Sigmoid colon (tissue), 7 donors: ENCODE data around the gene DNAJC9. TPM values are rescaled to one million over a fixed set of nuclear protein-coding genes. Genes with fewer than 3 reads are reported as not detected.
A peak's percentile ranks its signal among the peaks of the same experiment; 100 is the strongest.

Experiments used
- DNase-seq: peaks from one replicate; pipeline ENCODE4 v3.0.0-alpha.2; 2019
- H3K27ac ChIP-seq, 4 donors: fragments of 200-600 bp; sonication (generic); one replicate each; pipeline ENCODE4 v1.5.1; 2016 to 2019; ENCODE audit warnings: mild to moderate bottlenecking in 1 of 4
- H3K27me3 ChIP-seq, 3 donors: fragments of 200-600 bp; sonication (generic); one replicate each; pipeline ENCODE4 v1.5.1; 2019; ENCODE audit warnings: mild to moderate bottlenecking in 1 of 3
- H3K36me3 ChIP-seq, 4 donors: fragments of 200-600 bp; sonication (generic); one replicate each; pipeline ENCODE4 v1.5.1; 2016 to 2019
- H3K4me1 ChIP-seq, 4 donors: fragments of 200-600 bp; sonication (generic); one replicate each; pipeline ENCODE4 v1.5.1; 2017 to 2019
- H3K4me3 ChIP-seq, 4 donors: fragments of 200-600 bp; sonication (generic); one replicate each; pipeline ENCODE4 v1.5.1; 2017 to 2019; ENCODE audit warnings: mild to moderate bottlenecking in 2 of 4, moderate library complexity in 1 of 4
- H3K9me3 ChIP-seq, 4 donors: fragments of 200-600 bp in 3 of 4; sonication (generic) in 3 of 4; one replicate each; pipeline versions ENCODE4 v1.5.1 to v1.6.1; 2013 to 2019
- EP300 ChIP-seq, 4 donors: sonication (generic); formaldehyde crosslinking; IDR thresholded peaks; one replicate each; pipeline ENCODE4 v1.6.1; 2017; ENCODE audit warnings: antibody characterized with exemption in 4 of 4
- POLR2A ChIP-seq, 2 donors: fragments of 450-650 bp; IDR thresholded peaks; one replicate each; pipeline ENCODE4 v1.6.1; 2016; ENCODE audit warnings: antibody characterized with exemption in 2 of 2, mild to moderate bottlenecking in 2 of 2, moderate library complexity in 2 of 2
- POLR2AphosphoS5 ChIP-seq, 4 donors: sonication (generic); formaldehyde crosslinking; IDR thresholded peaks; one replicate each; pipeline ENCODE4 v1.6.1; 2017; ENCODE audit warnings: antibody characterized with exemption in 4 of 4
- WGBS, 2 donors: extraction: QIAGEN DNeasy Blood & Tissue Kit; methylation state at CpG; one replicate each; pipeline ENCODE4 v1.1.7; 2013; 5-methylcytosine and 5-hydroxymethylcytosine counted together
- intact Hi-C: fragments of 100-400 bp; cut with DNase I; formaldehyde crosslinking; loops from one replicate; pipeline ENCODE4 v1.15.1; 2023
- polyA plus RNA-seq, 3 donors: library from polyadenylated mRNA; stranded (reverse); fragments of 200-250 nt; gene quantifications; one replicate each; pipeline ENCODE4 v1.2.3, GENCODE V29; 2013
- total RNA-seq, 4 donors: library from RNA; depleted of rRNA; stranded (reverse); fragments of >200 nt; gene quantifications; one replicate each; pipeline ENCODE4 v1.1.0, GENCODE V29; 2016
- TF ChIP-seq, protein P1 (sequence below), 4 experiments: fragments of 450-650 bp in 3 of 4; fragments of 200-600 bp in 1 of 4; IDR thresholded peaks; one replicate each; pipeline ENCODE4 v1.5.1; 2016 to 2019; ENCODE audit warnings: antibody characterized with exemption in 4 of 4, mild to moderate bottlenecking in 3 of 4, moderate library complexity in 2 of 4
- donor health status: healthy with polysubstance abuse.
- donor health status: Bipolar disorder and iron deficiency.
- donor health status: healthy.

Gene DNAJC9
- total and polyA plus RNA-seq, 7 donors: 7.8 to 22.1 (median 13.5) TPM

DNA sequence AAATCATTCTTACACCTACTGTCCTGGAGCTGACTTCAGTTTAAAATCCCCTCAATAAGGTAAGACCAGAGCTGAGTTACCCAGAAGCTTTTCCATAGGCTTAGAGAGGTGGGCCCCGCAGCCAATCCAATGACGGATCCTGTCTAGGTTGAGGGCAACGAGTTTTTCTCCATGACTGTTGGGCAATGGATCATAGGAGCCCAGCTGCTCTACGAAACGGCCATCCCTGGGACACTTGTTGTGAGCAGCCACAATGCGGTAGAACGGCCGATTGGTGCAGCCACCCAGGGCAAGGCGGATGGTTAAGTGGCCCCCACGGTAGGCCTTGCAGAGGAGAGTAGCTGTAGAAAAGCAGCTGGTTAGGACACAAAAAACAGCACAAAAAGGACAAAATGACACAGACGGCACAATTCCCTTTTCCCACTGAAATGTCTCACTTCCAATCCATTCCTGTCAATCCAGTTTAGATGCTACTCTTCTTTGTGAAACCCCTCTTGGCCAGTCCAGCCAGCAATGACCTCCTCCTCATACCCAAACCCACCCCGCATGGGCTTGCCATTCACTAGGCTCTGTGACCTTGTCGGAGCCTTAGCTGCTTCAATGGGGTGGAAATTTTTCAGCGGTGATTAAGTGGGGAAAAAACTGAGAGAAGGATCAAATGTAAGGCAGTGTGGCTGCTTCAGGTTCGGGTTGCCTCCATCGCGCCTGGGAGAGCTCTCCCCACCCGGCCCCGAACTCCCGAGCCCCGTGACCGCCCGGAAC is 4.8 kb upstream of the DNAJC9 start:
- WGBS, 2 donors: 8 to 19% methylated on average over 23 of the region's 23 CpGs
- DNase-seq: peak; percentile 61
- Histone ChIP-seq H3K36me3 (peaks cover 0 to 22% (median 0%) of the 10 kb centered on the region in 4 donors), H3K4me1 (peaks cover 0 to 34% (median 29%) of the 10 kb centered on the region in 4 donors), H3K27ac (peak overlapping the region; percentile 85 to 93 (median 88)), H3K27me3 (no peaks in the 10 kb centered on the region), H3K4me3 (peak overlapping the region; percentile 47 to 84 (median 78)), H3K9me3 (no peaks in the 10 kb centered on the region)
- no peak for TF ChIP-seq POLR2AphosphoS5 (IDR thresholded peaks at IDR 0.05)
- TF ChIP-seq, protein P1, sequence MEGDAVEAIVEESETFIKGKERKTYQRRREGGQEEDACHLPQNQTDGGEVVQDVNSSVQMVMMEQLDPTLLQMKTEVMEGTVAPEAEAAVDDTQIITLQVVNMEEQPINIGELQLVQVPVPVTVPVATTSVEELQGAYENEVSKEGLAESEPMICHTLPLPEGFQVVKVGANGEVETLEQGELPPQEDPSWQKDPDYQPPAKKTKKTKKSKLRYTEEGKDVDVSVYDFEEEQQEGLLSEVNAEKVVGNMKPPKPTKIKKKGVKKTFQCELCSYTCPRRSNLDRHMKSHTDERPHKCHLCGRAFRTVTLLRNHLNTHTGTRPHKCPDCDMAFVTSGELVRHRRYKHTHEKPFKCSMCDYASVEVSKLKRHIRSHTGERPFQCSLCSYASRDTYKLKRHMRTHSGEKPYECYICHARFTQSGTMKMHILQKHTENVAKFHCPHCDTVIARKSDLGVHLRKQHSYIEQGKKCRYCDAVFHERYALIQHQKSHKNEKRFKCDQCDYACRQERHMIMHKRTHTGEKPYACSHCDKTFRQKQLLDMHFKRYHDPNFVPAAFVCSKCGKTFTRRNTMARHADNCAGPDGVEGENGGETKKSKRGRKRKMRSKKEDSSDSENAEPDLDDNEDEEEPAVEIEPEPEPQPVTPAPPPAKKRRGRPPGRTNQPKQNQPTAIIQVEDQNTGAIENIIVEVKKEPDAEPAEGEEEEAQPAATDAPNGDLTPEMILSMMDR (IDR thresholded peaks at IDR 0.05): peak in 1 of 4 experiments; percentile 18
- intact Hi-C loops: loop anchor here (5.0 kb wide), 4 partner anchors 85 to 245 kb away; partner anchors contain the start of genes ANXA7, CFAP70, ECD and FAM149B1

DNA sequence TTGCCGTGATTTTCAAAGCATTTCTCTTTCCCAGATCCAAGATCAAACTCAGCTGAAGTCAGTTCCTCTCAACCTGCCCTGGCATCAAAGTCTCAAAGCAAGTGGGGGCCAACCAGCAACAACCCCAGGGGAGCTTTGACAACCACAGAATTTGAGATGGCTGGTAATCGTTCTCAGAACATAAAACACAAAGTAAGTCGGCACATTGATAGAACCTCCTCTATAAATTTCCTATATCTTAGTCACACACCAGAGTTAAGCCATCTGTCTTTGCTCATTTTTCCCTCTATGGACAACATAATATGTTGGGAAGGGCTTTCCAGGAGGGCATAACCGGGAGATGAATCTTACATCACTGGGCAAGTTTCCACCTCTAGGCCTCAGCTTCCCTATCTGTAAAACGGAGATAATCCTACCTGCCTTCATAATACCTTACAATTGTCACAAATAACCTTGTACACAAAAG is 1.2 kb upstream of the DNAJC9 start:
- H3K36me3 ChIP-seq: peaks cover 0 to 40% (median 8%) of the 10 kb centered on the region in 4 donors
- H3K27me3 ChIP-seq: no peaks in the 10 kb centered on the region
- peaks cover 0 to 45% (median 39%) of the 10 kb centered on the region in 4 donors for H3K4me1 ChIP-seq
- no peaks in the 10 kb centered on the region for H3K9me3 ChIP-seq
- no peak overlapping the region for H3K4me3 ChIP-seq
- intact Hi-C loops: no loop called here
- TF ChIP-seq POLR2A (IDR thresholded peaks at IDR 0.05): no peak
- TF ChIP-seq POLR2AphosphoS5 (IDR thresholded peaks at IDR 0.05): no peak
- H3K27ac ChIP-seq: peak overlapping the region; percentile 81 to 91 (median 84)
- 77 to 79% methylated on average over 5 of the region's 5 CpGs for WGBS, 2 donors
- DNase-seq: no peak

DNA sequence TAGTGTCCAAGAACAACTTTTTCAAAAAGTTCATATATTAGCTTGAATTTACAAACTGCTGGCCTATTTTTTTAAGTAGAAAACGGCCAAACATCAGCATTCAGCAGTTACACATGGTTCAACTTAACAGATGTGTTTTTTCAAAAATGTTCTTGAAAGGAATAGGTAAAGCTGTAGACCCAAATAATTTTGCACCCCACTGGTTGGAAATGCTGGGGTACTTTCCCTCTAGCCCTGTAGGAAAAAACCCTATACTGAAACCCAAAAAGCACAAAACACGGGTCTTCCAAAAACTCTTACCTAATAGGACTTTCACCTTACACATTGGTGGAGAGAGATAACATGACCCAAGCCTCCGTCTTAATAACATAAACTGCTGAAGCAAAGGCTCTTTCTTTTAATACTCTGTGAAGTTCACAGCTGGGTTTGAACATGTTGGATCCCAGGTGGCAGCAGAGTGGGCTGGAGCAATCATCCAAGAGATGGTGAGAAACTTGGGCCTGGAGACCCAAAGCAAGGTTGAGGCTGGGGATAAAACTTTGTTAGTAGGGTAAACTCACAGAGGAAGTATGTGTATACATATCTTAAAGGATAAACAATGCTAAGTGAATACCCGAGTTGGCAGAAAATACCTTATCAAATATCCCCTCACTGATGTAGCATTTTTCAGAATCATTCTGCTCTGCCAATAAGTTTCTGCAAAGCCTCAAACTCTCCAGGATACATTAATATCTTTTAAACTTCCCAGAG is 629 bp upstream of the DNAJC9 start:
- H3K36me3 ChIP-seq: peaks cover 0 to 46% (median 10%) of the 10 kb centered on the region in 4 donors
- H3K27me3 ChIP-seq: no peaks in the 10 kb centered on the region
- intact Hi-C loops: no loop called here
- TF ChIP-seq POLR2A (IDR thresholded peaks at IDR 0.05): no peak
- TF ChIP-seq, protein P1 (IDR thresholded peaks at IDR 0.05): no peak
- TF ChIP-seq POLR2AphosphoS5 (IDR thresholded peaks at IDR 0.05): no peak
- TF ChIP-seq EP300 (IDR thresholded peaks at IDR 0.05): no peak
- no peaks in the 10 kb centered on the region for H3K9me3 ChIP-seq
- H3K27ac ChIP-seq: peak overlapping the region; percentile 81 to 91 (median 84)
- H3K4me3 ChIP-seq: peak overlapping the region; percentile 66 to 98 (median 76)
- DNase-seq: no peak
- peaks cover 0 to 42% (median 36%) of the 10 kb centered on the region in 4 donors for H3K4me1 ChIP-seq
- WGBS, 2 donors: 26 to 40% methylated on average over 4 of the region's 4 CpGs

DNA sequence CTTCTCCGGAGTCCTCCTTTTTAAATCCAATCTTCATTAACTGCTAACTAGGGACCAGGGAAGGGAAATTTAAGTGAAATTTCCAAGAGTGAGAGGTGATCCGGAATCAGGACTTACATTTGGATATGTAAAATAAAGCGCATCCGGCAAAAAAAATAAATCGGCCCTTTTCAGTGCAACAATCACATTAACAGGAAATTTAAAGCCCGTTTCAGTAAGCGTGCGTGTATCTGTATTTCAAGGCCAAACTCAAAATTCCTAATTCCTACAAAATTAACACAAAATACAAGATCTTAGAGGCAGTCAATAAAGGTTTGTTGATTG is 771 bp downstream of the DNAJC9 start:
- intact Hi-C loops: no loop called here
- H3K27ac ChIP-seq: peak overlapping the region; percentile 81 to 91 (median 84)
- peaks cover 0 to 60% (median 17%) of the 10 kb centered on the region in 4 donors for H3K36me3 ChIP-seq
- TF ChIP-seq, protein P1 (IDR thresholded peaks at IDR 0.05): no peak
- TF ChIP-seq POLR2AphosphoS5 (IDR thresholded peaks at IDR 0.05): no peak
- TF ChIP-seq POLR2A (IDR thresholded peaks at IDR 0.05): no peak
- TF ChIP-seq EP300 (IDR thresholded peaks at IDR 0.05): no peak
- WGBS, 2 donors: 2% methylated on average over 8 of the region's 8 CpGs
- peak overlapping the region; percentile 66 to 98 (median 76) for H3K4me3 ChIP-seq
- H3K4me1 ChIP-seq: peaks cover 0 to 36% (median 28%) of the 10 kb centered on the region in 4 donors
- no peaks in the 10 kb centered on the region for H3K27me3 ChIP-seq
- no peak for DNase-seq
- H3K9me3 ChIP-seq: no peaks in the 10 kb centered on the region
